Astrocyte (in vitro differentiated cells and primary cell): ENCODE data around the gene ATF6B. TPM values are rescaled to one million over a fixed set of nuclear protein-coding genes. Genes with fewer than 3 reads are reported as not detected.

Experiments used
- DNase-seq: peaks from one replicate; pipeline ENCODE4 v3.0.0-alpha.2; 2010; ENCODE audit warnings: low read depth
- FAIRE-seq: peaks from 2 replicates; lab custom pipeline; 2011; peaks lifted over from hg19 to GRCh38; lab: Jason Lieb, UNC
- H2AFZ ChIP-seq: 2 replicates; pipeline ENCODE4 v1.6.0; 2012; ENCODE audit warnings: low read depth, low read length, inconsistent platforms
- H3K27ac ChIP-seq: 2 replicates; pipeline ENCODE4 v1.5.1; 2011; ENCODE audit warnings: low read depth, low read length, inconsistent platforms
- H3K27me3 ChIP-seq: 2 replicates; pipeline ENCODE4 v1.6.0; 2011; ENCODE audit warnings: low read length, inconsistent platforms; ENCODE audit not compliant: insufficient read depth
- H3K36me3 ChIP-seq: 2 replicates; pipeline ENCODE4 v1.5.1; 2011; ENCODE audit warnings: low read length, inconsistent platforms; ENCODE audit not compliant: insufficient read depth
- H3K4me1 ChIP-seq: 2 replicates; pipeline ENCODE4 v1.5.1; 2011; ENCODE audit warnings: low read length, inconsistent platforms; ENCODE audit not compliant: insufficient read depth
- H3K4me2 ChIP-seq: 2 replicates; pipeline ENCODE4 v1.6.0; 2012; ENCODE audit warnings: low read length, inconsistent platforms
- H3K4me3 ChIP-seq: 2 replicates; pipeline ENCODE4 v1.5.1; 2011; ENCODE audit warnings: low read depth, mild to moderate bottlenecking, low read length, inconsistent platforms; ENCODE audit not compliant: insufficient read depth
- H3K79me2 ChIP-seq: 2 replicates; pipeline ENCODE4 v1.6.0; 2012; ENCODE audit warnings: mild to moderate bottlenecking, low read length, inconsistent platforms; ENCODE audit not compliant: insufficient read depth
- H3K9ac ChIP-seq: 2 replicates; pipeline ENCODE4 v1.6.0; 2012; ENCODE audit warnings: mild to moderate bottlenecking, low read length, inconsistent platforms
- H3K9me3 ChIP-seq: 2 replicates; pipeline ENCODE4 v1.5.1; 2012; ENCODE audit warnings: low read depth, mild to moderate bottlenecking, low read length, inconsistent platforms; ENCODE audit not compliant: insufficient read depth
- H4K20me1 ChIP-seq: 2 replicates; pipeline ENCODE4 v1.6.0; 2012; ENCODE audit warnings: low read length, inconsistent platforms; ENCODE audit not compliant: insufficient read depth
- H3K27ac Mint-ChIP-seq: one replicate; pipeline ENCODE4 v1.8.0; 2021; ENCODE audit warnings: mild to moderate bottlenecking, mixed read lengths; ENCODE audit not compliant: unreplicated experiment
- H3K27me3 Mint-ChIP-seq: one replicate; pipeline ENCODE4 v1.8.0; 2021; ENCODE audit warnings: low read depth, mixed read lengths; ENCODE audit not compliant: unreplicated experiment
- H3K36me3 Mint-ChIP-seq: one replicate; pipeline ENCODE4 v1.8.0; 2021; ENCODE audit warnings: low read depth, mixed read lengths; ENCODE audit not compliant: unreplicated experiment
- H3K4me1 Mint-ChIP-seq: one replicate; pipeline ENCODE4 v1.8.0; 2021; ENCODE audit warnings: low read depth, mixed read lengths; ENCODE audit not compliant: unreplicated experiment
- H3K4me3 Mint-ChIP-seq: one replicate; pipeline ENCODE4 v1.8.0; 2021; ENCODE audit warnings: mild to moderate bottlenecking, moderate library complexity, mixed read lengths; ENCODE audit not compliant: unreplicated experiment
- H3K9me3 Mint-ChIP-seq: one replicate; pipeline ENCODE4 v1.8.0; 2021; ENCODE audit warnings: mild to moderate bottlenecking, mixed read lengths; ENCODE audit not compliant: unreplicated experiment
- CTCF ChIP-seq: IDR thresholded peaks from 2 replicates; pipeline ENCODE4 v1.5.1; 2011; ENCODE audit warnings: low read depth, mild to moderate bottlenecking, inconsistent platforms, low read length, moderate library complexity; ENCODE audit not compliant: insufficient read depth
- EZH2 ChIP-seq: IDR thresholded peaks from 2 replicates; pipeline ENCODE4 v1.6.1; 2012; ENCODE audit warnings: mild to moderate bottlenecking, low read length, inconsistent platforms; ENCODE audit not compliant: insufficient read depth
- total RNA-seq: library from RNA; stranded (reverse); gene quantifications from 2 replicates; pipeline ENCODE4 v1.2.1, GENCODE V29; 2021

The ATF6B gene
- total RNA-seq, 1 donor from 2014 or later, result 68.7 TPM

GRCh38 chr6:32112431-32112980, 15.5 kb downstream of the ATF6B start:
- peaks cover 37% of the 10 kb centered on the region for H3K27me3 Mint-ChIP-seq
- TF ChIP-seq CTCF (no peak), EZH2 (no peak)
- no peak overlapping the region for H3K4me3 Mint-ChIP-seq
- H3K4me3 ChIP-seq, result no peak overlapping the region
- H3K27ac Mint-ChIP-seq, result no peak overlapping the region
- peaks cover 17% of the 10 kb centered on the region for H3K36me3 Mint-ChIP-seq
- H3K4me1 ChIP-seq, result peaks cover 18% of the 10 kb centered on the region
- no peak overlapping the region for H3K27ac ChIP-seq
- H2AFZ ChIP-seq, result no peak overlapping the region
- peaks cover 14% of the 10 kb centered on the region for H4K20me1 ChIP-seq
- H3K36me3 ChIP-seq, result peaks cover 9% of the 10 kb centered on the region
- DNase-seq, result no peak
- peaks cover 21% of the 10 kb centered on the region for H3K4me1 Mint-ChIP-seq
- H3K9me3 Mint-ChIP-seq, result no peaks in the 10 kb centered on the region
- H3K4me2 ChIP-seq, result no peak overlapping the region
- FAIRE-seq, result no peak
- no peak overlapping the region for H3K9ac ChIP-seq
- no peaks in the 10 kb centered on the region for H3K79me2 ChIP-seq
- peaks cover 9% of the 10 kb centered on the region for H3K27me3 ChIP-seq
- H3K9me3 ChIP-seq, result no peaks in the 10 kb centered on the region

GRCh38 chr6:32111424-32112066, 16.5 kb downstream of the ATF6B start:
- TF ChIP-seq CTCF (no peak), EZH2 (no peak)
- Histone ChIP-seq H3K27me3 (peaks cover 9% of the 10 kb centered on the region), H3K4me2 (no peak overlapping the region), H3K9me3 (no peaks in the 10 kb centered on the region), H3K4me3 (no peak overlapping the region), H3K9ac (no peak overlapping the region), H3K27ac (no peak overlapping the region), H2AFZ (no peak overlapping the region), H4K20me1 (peaks cover 14% of the 10 kb centered on the region), H3K4me1 (peaks cover 18% of the 10 kb centered on the region), H3K79me2 (no peaks in the 10 kb centered on the region), H3K36me3 (peaks cover 1% of the 10 kb centered on the region)
- H3K36me3 Mint-ChIP-seq, result peaks cover 14% of the 10 kb centered on the region
- H3K27ac Mint-ChIP-seq, result no peak overlapping the region
- peaks cover 46% of the 10 kb centered on the region for H3K27me3 Mint-ChIP-seq
- H3K4me3 Mint-ChIP-seq, result no peak overlapping the region
- no peak for DNase-seq
- H3K4me1 Mint-ChIP-seq, result peaks cover 22% of the 10 kb centered on the region
- no peak for FAIRE-seq
- no peaks in the 10 kb centered on the region for H3K9me3 Mint-ChIP-seq

GRCh38 chr6:32110632-32111031, 17.4 kb downstream of the ATF6B start:
- Histone ChIP-seq H3K9ac (no peak overlapping the region), H3K27ac (no peak overlapping the region), H3K4me2 (no peak overlapping the region), H3K27me3 (peaks cover 9% of the 10 kb centered on the region), H3K4me3 (no peak overlapping the region), H3K36me3 (no peaks in the 10 kb centered on the region), H3K4me1 (peaks cover 18% of the 10 kb centered on the region), H4K20me1 (peaks cover 11% of the 10 kb centered on the region), H3K9me3 (no peaks in the 10 kb centered on the region), H2AFZ (no peak overlapping the region), H3K79me2 (no peaks in the 10 kb centered on the region)
- Mint-ChIP-seq H3K27ac (no peak overlapping the region), H3K36me3 (peaks cover 9% of the 10 kb centered on the region), H3K9me3 (no peaks in the 10 kb centered on the region), H3K27me3 (peaks cover 53% of the 10 kb centered on the region), H3K4me1 (peaks cover 22% of the 10 kb centered on the region), H3K4me3 (no peak overlapping the region)
- no peak for DNase-seq
- FAIRE-seq, result no peak
- no peak for TF ChIP-seq CTCF
- TF ChIP-seq EZH2, result no peak
